Vagina (tissue), 2 donors: ENCODE results near the gene SAE1.

Experiments used
- POLR2A ChIP-seq, 2 donors: fragments of 450-650 bp; IDR thresholded peaks; one replicate each; pipeline ENCODE4 v1.6.1; 2017; ENCODE audit warnings: antibody characterized with exemption in 2 of 2, mild to moderate bottlenecking in 2 of 2, moderate library complexity in 2 of 2
- TF ChIP-seq, protein P1 (sequence below), 3 experiments: fragments of 450-650 bp in 2 of 3; fragments of 200-600 bp in 1 of 3; sonication (generic) in 1 of 3; IDR thresholded peaks; one replicate each; pipeline ENCODE4 v1.5.1; 2017 to 2019; ENCODE audit warnings: antibody characterized with exemption in 3 of 3, mild to moderate bottlenecking in 2 of 3, moderate library complexity in 2 of 3

GRCh38 chr19:47104680-47105079 lies 26.0 kb upstream of the SAE1 start:
- no peak for TF ChIP-seq POLR2A (IDR thresholded peaks at IDR 0.05)
- TF ChIP-seq, protein P1, sequence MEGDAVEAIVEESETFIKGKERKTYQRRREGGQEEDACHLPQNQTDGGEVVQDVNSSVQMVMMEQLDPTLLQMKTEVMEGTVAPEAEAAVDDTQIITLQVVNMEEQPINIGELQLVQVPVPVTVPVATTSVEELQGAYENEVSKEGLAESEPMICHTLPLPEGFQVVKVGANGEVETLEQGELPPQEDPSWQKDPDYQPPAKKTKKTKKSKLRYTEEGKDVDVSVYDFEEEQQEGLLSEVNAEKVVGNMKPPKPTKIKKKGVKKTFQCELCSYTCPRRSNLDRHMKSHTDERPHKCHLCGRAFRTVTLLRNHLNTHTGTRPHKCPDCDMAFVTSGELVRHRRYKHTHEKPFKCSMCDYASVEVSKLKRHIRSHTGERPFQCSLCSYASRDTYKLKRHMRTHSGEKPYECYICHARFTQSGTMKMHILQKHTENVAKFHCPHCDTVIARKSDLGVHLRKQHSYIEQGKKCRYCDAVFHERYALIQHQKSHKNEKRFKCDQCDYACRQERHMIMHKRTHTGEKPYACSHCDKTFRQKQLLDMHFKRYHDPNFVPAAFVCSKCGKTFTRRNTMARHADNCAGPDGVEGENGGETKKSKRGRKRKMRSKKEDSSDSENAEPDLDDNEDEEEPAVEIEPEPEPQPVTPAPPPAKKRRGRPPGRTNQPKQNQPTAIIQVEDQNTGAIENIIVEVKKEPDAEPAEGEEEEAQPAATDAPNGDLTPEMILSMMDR (IDR thresholded peaks at IDR 0.05): no peak
